ENCODE data around the gene DNLZ.

DNLZ gene

GRCh38 chr9:136314944-136315343, 48.6 kb downstream of the DNLZ start:
- no peak for DNase-seq

- DNase-seq = no peak
Measured at GRCh38 chr9:136314056-136314416, 49.5 kb downstream of the DNLZ start.

DNA sequence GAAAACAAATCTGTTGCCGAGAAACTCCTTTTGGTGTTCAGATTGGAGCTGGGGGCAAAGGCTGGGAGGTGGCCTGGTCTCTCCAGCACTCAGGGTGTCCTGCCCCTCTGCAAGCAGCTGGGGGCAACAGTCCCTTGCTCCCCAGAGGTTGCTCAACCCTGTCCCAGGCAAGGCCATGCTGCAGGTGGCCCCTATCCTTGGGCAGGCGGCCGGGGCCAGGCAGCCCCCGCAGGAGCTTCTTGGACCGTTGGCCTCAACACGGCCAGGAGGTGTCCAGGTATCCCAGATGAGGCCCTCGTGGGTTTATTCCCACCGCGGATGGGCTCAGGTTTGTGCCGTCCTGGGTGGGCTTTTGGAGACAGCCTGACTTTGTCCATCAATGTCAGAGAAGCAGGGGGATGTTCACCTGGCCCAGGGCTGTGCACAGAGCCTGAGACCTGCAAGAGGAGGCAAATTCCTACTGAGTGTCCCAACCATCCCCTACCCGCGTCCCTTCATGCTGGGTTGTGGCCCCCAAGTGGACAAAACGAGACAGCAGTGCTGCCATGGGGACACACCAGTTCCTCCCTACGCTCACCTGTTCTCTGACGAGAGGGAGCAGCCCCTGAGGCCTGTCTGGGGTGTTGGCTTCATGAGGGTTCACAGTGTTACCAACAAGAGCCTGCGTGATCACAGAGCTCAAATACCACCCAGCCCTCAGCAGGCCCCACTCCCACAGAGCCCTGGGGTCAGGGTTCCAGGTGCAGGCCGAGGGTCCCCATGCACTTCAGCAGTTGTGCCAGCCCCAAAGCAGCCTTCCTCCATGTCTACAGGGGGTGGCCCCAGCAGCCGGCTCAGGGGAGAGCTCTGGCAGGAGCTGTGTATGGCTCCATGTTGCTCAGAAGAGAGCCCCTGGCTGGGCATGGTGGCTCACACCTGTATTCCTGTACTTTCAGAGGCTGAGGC, 50.2 kb downstream of the DNLZ start:
- no peak for DNase-seq

DNA sequence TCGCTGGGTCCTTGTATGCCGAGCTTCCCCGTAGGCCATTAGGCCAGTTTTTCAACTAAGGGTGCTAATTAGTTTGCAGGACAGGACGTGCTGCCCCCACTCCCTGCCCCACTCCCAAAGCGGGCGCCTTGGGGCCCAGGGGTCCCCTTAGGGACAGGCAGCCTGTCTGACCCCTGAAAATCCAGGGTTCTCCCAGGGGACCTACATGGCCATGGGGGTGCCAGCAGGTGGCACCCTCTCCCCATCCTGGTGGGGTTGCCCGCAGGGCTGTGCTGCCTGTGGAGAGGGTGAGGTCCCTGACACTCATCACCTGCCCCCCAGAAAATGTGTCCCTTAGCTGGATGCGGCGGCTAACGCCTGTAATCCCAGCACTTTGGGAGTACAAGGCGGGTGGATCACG, 51.1 kb downstream of the DNLZ start:
- peak in 1 of 2 experiments; percentile 53 for DNase-seq

DNA sequence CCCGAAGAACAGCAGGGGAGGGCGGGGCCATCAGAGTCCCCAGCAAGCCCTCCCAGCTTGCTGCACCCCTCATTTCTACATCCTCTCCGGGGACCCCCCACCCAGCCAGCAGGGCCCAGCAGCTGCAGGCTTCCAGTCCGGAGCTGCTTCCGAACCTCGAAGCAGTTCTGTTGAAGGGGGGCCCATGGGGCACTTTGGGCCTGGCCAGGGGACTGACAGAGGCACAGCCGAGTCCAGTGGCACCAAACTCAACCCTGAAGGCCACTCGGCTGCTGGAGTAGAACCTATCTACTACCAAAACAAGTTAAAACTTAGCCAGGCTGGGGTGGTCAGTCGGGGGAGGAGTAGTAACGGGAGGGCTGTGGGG, 51.6 kb downstream of the DNLZ start:
- no peak for DNase-seq

DNA sequence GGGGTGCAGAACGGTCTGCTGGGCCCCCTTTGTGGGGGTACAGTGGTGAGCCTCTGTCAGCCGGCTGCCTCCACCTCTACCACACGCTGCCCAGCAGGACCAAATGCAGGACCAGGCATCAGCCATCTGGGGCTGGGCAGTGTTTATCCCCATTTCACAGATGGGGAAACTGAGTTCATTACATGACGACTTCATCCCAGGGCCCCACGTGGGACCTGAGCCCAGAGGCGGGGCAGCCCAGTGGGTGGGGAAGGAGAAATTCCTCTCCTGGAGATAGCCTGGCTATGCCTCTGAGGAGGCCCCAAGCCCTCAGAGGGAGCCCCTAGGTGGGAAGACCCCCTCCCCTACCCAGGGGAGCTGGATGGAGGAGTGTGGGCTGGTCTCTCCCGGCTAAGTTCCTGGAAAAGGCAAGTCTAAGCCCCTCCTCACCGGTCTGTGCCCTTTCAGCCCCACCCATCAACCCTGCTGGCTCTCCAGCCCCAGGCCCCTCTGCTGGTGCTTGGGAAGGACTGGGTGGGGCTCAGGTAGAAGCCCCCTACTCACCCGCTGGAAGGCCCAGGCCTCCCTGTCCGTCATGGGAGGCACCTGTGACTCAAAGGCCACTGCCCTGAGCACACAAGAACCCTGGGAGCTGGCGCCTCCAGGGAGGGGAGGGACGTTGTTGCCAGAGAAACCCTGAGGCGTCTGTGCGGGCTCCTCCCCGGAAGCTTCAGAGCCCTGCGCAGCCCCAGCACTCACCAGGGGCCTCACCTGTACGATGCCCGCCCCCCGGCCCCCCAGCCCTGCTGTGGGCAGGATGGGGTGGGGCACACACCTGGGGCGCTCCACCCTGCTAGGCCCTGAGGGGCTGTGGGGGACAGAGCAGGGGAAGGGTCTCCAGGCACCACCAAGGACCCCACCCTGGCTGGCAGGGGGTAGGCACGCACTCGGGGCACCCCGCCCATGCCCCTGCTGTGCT, 52.2 kb downstream of the DNLZ start:
- DNase-seq = peak; percentile 77 to 78

DNA sequence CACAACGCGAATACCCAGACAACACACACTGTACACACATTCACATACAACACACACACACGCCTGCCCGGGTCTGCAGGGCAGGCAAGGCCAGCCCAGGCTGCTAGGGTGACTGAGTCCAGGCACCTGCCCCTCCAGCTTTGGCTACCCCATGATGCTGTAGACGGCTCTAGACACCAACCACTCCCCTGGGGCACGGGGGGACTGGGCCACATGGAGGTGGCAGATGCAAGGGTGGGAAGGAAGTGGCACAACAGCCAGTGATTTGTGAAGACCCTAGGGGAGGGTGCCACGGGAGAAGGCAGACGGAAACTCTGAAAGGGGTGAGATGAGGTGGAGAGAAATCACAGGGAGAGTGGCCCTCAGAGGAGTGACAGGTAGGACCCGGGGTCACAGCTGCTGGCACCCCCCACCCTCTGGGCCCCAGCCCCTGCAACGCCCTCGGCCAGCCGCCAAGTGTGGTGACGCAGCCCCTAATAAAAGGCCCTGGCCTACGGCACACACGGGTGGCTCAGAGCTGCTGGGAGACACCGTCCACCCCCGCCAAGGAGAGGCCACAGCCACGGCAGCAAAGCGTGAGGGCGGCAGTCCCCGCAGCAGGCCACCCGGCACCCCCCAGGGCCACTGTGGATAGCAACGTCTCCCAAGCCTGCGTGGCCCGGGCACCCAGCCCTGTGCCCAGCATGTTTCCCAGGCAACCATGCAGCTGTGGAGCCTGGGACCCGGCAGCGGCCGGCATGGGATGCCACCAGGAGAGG, 53.1 kb downstream of the DNLZ start:
- DNase-seq = peak; percentile 46 to 83

DNA sequence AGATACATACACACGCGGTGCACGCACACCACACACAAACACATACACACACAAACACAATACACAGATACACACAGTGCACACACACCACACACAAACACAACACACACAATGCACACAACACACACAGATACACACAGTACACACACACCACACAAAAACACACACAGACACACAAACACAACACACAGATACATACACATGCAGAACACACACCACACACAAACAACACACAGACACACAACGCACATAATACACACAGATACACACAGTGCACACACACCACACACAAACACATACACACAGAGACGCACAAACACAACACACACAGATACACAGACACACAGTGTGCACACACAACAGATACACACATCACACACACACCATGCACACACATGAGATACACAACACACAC, 53.7 kb downstream of the DNLZ start:
- DNase-seq = no peak

Data from SHP77 (cell line).